CD4-positive, alpha-beta T cell treated with Interleukin-17A for 4 hours (primary cell): ENCODE data around the gene CRMP1.
"Not testable (repeated sequence)": the region's sequence is repeated elsewhere in the genome, so short reads cannot be mapped to it uniquely, and the experiment has no call there.

Experiments used
- DNase-seq: peaks from one replicate; pipeline ENCODE4 v3.0.0-alpha.2; 2020; ENCODE audit warnings: mixed read lengths

The CRMP1 gene

GRCh38 chr4:5816851-5817375 is 76.0 kb downstream of the CRMP1 start:
- DNase-seq = no peak

DNA sequence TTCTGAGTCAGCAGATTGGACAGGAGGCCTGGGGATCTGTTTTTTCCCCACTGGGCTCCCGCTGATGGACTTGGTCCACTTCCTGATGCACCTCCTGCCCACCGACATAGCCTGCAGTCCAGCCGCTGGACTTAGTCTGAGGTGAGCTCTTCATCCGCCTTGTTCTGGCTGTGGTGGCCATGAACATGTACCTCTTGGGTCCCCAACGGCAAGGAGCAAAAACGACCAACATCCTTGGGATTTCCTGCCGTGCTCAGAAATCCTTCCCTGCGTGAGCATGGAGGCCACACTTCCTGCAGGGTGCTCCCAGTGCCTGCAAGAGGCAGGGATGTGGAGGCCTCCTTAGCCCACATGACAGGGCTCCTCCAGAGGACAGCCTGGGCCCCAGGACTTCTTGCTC is 76.8 kb downstream of the CRMP1 start:
- DNase-seq = no peak

- DNase-seq = no peak
These were observed 77.2 kb downstream of the CRMP1 start for GRCh38 chr4:5815641-5816040.

GRCh38 chr4:5814421-5814820 is 78.5 kb downstream of the CRMP1 start:
- DNase-seq = no peak

DNA sequence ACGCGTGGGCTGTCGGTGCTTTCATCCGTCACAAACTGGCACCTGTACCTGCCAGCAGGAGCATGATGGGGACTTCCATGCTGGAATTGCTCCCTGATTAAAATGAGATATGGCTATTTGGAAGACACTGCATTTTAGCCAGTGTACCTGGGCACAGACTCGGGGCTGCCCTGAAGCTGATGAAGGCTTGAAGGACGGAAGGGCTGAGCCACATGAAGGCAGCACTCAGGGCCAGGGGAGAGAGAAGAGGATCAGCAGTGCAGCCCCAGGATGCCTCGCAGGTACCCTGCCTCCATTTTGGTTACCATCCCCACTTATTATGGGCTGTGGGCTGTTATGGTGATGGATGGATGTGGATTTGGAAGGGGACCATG is 79.0 kb downstream of the CRMP1 start:
- DNase-seq = no peak

DNA sequence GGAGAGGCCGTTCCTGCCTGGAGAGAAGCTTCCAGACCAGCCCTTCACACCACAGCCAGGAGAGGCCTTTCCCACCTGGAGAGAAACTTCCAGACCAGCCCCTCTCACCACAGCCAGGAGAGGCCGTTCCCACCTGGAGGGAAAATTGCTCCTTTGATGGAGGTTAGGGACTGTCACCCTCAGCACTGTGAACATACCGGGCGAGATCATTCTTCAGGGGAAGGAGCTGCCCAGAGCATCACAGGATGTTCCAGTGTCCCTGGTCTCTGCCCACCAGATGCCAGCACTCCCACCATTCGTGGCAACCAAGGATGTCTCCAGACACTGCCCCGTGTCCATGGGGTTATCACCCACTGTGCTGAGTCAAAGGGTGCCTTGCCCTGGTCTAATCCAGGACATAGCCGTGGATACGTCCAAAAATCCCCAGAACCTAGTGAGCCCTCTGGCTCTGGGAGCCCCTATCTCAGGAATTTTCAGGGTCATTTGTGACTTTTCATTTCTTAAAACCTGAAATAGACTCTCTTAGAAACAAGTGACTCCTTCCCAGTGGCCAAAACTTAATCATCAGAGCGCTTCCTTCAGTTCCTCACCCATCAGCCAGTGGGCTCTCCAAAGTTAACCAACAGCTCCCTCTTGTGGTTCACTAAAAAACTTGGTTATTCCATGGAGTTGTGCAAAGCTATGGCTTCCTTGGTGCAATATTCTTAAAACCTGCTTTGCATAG is 80.2 kb downstream of the CRMP1 start:
- DNase-seq = no peak

- not testable (repeated sequence) for DNase-seq
These were observed 80.8 kb downstream of the CRMP1 start for GRCh38 chr4:5812057-5812456.

- DNase-seq = no peak
These were observed 82.0 kb downstream of the CRMP1 start for GRCh38 chr4:5810770-5811430.

DNA sequence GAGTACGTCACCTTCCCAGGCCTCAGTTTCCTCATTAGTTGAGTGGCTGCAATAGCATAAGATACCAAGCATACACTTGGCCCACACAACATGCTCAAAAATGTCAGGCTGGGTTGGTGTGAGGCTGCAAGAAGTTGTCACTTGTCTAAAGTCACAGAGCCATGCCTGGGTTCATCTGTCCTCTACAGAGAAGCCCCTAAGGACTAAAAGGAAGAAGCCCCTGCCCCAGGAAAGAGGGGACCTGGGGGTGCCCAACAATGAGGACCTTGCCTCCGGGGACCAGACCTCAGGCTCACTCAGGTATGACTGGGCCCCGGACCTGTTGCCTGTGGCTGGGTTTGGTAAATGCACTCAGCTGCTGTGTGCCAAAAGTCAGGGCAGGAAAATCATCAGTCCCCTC is 82.7 kb downstream of the CRMP1 start:
- no peak for DNase-seq

DNA sequence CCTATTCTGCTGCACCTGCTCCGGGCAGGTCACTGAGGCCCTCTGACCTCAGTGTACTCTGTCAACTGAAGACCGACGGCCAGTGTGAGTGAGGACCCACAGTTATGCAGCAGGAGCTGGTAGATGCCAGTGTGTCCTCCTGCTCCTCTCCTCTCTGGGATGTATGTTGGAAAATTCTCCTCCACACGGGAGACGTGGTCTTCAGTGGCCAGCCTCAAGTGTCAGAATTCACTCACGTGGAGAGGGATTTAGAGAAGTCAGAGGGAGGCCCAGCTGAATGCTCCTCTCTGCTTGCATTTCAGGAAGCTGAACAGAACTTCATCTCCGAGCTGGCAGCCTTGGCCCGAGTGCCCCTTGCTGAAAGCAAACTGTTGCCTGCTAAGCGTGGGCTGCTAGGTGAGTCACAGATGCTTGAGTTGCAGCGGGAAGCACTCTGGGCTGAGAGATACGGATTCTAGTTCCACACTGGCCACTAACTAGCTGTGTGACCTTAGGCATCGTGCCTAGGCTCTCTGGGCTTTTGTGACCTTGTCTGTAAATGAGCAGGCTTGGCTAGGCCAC is 83.6 kb downstream of the CRMP1 start:
- DNase-seq = no peak

DNA sequence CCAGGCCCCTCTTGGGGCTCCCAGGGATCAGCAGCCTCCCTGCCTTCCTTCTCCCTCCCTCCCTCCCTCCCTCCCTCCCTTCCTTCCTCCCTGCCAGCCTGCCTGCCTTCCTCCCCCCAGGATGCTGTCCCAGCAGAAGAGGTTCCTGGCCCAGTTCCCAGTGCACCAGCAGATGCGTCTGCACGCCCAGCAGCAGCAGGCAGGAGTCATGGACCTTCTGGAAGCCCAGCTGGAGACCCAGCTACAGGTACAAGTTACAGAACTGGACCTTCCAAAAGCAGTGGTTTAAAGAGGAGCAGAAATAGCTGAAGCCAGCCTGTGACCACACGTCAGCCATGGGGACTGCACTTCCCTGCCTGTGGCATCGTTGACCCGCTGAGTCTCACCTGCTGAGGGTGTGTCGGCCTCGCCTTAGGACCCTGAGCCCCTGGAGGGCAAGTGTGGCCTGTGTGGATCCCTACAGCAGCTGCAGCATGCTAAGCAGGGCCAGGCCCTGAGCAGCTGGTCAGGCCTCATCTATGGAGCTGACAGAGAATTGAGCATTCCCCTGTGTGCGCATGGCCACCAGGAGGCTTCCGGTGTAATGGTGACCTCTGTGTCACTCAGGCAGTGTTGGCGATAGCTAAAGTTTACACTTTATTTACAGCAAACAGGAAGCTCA is 84.7 kb downstream of the CRMP1 start:
- no peak for DNase-seq

- DNase-seq = no peak
These were observed 87.6 kb downstream of the CRMP1 start for GRCh38 chr4:5805270-5805669.

- no peak for DNase-seq
These were observed 88.2 kb downstream of the CRMP1 start for GRCh38 chr4:5804656-5805055.

DNA sequence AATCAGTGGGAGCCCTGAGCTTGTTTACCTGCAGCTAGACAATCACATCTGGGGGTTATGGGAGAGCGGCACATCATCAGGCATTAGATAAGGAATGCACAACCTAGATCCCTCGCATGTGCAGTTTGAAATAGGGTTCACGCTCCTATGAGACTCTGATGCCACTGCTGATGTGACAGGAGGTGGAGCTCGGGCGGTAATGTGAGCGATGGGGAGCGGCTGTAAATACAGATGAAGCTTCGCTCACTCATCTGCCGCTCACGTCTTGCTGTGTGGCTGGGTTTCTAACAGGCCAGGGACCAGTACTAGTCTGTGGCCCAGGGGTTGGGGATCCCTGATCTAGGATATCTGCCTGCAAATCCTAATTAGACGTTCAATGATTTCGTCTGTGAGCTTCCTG is 90.3 kb downstream of the CRMP1 start:
- no peak for DNase-seq

DNA sequence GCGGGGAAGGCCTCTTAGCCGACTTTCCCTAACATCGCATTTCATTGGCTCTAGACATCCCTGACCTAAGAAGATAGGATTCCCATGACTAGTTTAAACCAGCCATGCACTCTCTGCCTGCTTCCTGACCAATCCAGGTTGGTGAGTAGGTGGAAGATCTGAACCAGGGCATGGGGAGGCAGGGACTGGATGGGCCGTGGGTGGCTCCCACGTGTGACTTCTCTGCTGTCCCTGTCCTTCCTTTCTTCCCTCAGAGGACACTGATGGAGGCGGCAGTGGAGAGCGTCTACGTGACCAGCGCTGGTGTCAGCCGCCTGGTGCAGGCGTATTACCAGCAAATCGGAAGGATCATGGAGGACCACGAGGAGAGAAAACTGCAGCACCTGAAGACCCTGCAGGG is 91.2 kb downstream of the CRMP1 start:
- DNase-seq = no peak

GRCh38 chr4:5800496-5800895 is 92.4 kb downstream of the CRMP1 start:
- no peak for DNase-seq

DNA sequence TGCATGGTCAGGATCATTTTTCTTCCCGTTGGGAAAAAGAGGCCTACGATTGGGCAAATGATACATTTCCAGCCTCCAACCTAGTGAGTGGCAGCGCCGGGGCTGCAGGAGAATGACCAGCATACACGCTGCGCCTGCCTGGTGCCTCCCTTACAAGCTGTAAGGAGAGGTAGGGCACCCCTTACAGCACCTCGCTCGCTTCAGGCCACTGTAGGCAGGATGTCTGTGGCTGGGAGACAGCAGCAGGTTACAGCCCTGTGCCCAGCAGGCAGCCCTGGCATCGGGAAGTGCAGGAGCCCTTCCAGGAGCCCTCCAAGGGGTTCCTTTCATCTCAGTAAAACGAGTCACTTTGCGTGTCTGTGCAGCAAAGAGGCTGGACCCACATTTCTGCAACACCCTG is 93.5 kb downstream of the CRMP1 start:
- DNase-seq = no peak

GRCh38 chr4:5798946-5799345 is 93.9 kb downstream of the CRMP1 start:
- no peak for DNase-seq

- DNase-seq = no peak
These were observed 94.4 kb downstream of the CRMP1 start for GRCh38 chr4:5798462-5798861.

DNA sequence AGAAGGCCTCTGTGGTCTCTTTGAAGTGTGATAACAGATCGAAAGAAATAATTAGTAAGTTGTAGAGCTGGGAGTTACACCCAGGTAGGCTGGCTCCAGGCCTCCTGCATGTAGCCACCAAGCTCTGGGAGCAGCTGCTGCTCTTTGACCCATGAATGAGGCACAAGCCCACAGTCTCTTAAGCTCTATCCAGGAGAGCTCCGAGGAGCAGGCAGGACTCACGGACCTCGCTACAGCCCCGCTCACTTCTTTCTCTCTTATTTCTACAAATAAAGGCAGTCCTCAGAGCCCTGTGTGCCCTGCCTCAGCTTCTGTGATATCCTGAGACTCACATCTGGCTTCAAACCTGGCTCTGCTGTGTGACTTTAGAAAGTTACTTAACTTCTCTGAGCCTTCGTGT is 95.0 kb downstream of the CRMP1 start:
- DNase-seq = no peak

GRCh38 chr4:5796976-5797375 is 95.9 kb downstream of the CRMP1 start:
- DNase-seq = no peak

GRCh38 chr4:5795580-5795979 is 97.3 kb downstream of the CRMP1 start:
- no peak for DNase-seq

- DNase-seq = no peak
These were observed 99.4 kb downstream of the CRMP1 start for GRCh38 chr4:5793514-5793913.

DNA sequence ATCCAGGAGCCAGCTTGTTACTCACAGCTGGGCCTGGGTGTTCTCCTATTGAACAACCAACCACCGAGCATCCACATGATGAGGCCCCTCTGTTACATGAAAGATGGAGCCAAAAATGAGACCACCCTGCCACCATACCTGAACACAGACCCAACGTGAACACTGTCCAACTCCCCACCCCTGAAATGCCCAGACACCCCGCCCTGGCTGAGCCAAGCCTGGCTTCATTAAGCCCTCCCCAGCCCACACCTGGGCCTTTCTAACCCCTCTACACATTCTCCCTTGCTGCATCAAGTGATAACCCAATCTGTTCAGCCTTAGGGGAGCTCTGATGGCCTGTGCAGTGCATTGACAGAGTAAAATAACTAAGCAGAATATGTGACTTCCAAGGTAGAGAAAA is 101.2 kb downstream of the CRMP1 start:
- DNase-seq = no peak
